ENCODE data around the gene COMMD1. TPM values are rescaled to one million over a fixed set of nuclear protein-coding genes. Genes with fewer than 3 reads are reported as not detected.

COMMD1 gene
- total RNA-seq, 5 donors from 2014 or later (not counting 1 experiment from before 2014, with no cell fraction given) = 18.2 to 23.8 (median 19.6) TPM

DNA sequence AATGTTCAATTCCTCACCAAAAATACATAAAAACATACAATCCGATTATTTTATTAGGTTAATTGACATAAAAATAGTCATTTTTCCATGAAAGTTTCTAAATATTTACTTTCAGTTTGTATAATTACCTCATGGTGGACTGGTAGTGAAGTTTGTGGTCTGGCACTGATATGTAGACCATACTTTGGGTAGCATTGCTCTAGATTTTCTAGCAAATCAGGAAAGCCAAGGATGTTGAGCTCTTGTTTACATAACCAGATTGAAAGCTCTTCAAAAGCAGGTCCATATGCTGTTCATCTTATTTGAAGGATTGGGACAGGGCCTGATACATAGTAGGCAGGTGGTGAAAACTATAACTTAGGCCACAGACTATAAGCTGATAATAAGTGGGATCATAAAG lies 61.8 kb downstream of the COMMD1 start:
- WGBS (ENCODE audit: insufficient coverage) = no CpG with 5 or more reads among the region's 1 CpG
- Mint-ChIP-seq H3K36me3 (peaks cover 8% of the 10 kb centered on the region), H3K9me3 (no peaks in the 10 kb centered on the region), H3K27me3 (no peaks in the 10 kb centered on the region), H3K27ac (no peak overlapping the region), H3K4me3 (no peak overlapping the region), H3K4me1 (peaks cover 2 to 8% (median 7%) of the 10 kb centered on the region in 3 donors)
- DNase-seq (no peak), ATAC-seq (replicated peaks in 1 of 4) (no peak)
- H3K4me3 ChIP-seq (ENCODE audit: control insufficient read depth in 1 of 2, extremely low read depth in 1 of 2, low read length in 1 of 2) = no peak overlapping the region
- H3K36me3 ChIP-seq (ENCODE audit: control insufficient read depth in 2 of 2, extremely low read depth in 1 of 2, insufficient read depth in 1 of 2, low read length in 1 of 2) = no peaks in the 10 kb centered on the region
- H3K4me1 ChIP-seq (ENCODE audit: control insufficient read depth in 1 of 2, extremely low read depth in 1 of 2, insufficient read depth in 2 of 2, low read length in 2 of 2) = no peaks in the 10 kb centered on the region
- no peak overlapping the region for H3K27ac ChIP-seq (ENCODE audit: low read length)
- CTCF ChIA-PET = interaction anchor here (0.6 to 0.7 kb wide), 2 partner anchors 12 to 490 kb away, joined by 3 to 4 read pairs; no protein-coding TSS in a partner anchor
- no peaks in the 10 kb centered on the region for H3K9me3 ChIP-seq
- POLR2A ChIA-PET = interaction anchor here (0.6 kb wide), 2 partner anchors 49 to 163 kb away, joined by 7 read pairs; no protein-coding TSS in a partner anchor
- no peaks in the 10 kb centered on the region for H3K27me3 ChIP-seq (replicated peaks in 1 of 2; ENCODE audit: control insufficient read depth in 2 of 2, extremely low read depth in 1 of 2, insufficient read depth in 2 of 2, low read length in 1 of 2)

DNA sequence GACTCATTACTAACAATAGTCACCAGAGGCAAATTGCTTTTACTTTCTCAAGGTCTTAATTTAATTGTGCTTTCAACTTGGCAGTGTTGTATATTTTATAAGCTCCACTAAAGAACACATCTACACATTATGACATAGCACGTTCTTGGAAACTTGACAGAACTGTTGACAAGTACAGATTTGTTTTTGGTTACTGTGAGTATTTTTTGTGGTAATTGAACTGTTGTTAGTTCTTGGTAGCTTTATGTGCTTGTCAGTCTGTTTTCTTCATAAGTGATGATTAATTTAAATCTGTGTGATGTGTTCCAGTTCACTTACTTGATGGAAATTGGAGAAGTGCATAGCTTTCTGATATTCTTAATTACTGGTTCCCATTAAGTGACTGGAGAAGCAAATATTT lies 63.9 kb downstream of the COMMD1 start:
- no CpG with 5 or more reads among the region's 1 CpG for WGBS (ENCODE audit: insufficient coverage)
- H3K36me3 Mint-ChIP-seq = peaks cover 3% of the 10 kb centered on the region

DNA sequence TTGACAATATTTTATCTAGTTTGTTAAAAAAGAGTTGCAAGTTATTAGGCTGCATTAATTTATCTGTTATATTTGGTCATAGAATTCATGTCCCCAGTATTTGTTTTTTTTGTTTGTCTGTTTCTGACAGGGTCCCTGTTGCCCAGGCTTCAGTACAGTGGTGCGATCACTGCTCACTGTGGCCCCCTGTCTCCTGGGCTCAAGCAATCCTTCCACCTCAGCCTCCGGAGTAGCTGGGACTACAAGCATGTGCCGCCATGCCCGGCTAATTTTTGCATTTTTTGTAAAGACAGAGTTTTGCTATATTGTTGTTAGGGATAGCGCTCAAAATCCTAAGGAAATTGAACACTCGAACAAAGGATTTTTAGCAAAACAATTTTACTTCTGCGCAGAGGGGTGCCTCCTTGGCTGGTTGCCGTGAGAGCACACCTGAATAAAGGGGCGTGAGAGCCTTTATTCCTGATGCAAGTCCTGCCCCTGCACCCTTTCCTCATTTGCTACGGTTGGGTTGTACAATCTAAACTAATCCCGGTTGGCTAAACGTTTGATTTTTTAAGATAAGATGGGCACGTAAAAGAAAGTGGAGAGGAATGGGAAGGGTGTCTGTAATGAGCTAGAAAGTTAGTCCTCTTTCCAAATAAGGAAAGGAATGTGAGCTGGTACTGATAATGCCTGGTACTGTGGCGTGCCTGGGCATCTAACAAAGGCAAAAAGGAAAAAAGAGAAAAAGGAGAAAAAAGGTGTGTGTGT lies 65.5 kb downstream of the COMMD1 start:
- ATAC-seq (replicated peaks in 1 of 4) (no peak), DNase-seq (no peak)
- Mint-ChIP-seq H3K9me3 (no peaks in the 10 kb centered on the region), H3K4me3 (no peak overlapping the region), H3K4me1 (peaks cover 5 to 7% (median 7%) of the 10 kb centered on the region in 3 donors), H3K27me3 (no peaks in the 10 kb centered on the region), H3K27ac (no peak overlapping the region), H3K36me3 (peaks cover 3% of the 10 kb centered on the region)
- H3K27ac ChIP-seq (ENCODE audit: low read length) = no peak overlapping the region
- WGBS (ENCODE audit: insufficient coverage) = 100% methylated on average over 3 of the region's 14 CpGs
- no peak overlapping the region for H3K4me3 ChIP-seq (ENCODE audit: control insufficient read depth in 1 of 2, extremely low read depth in 1 of 2, low read length in 1 of 2)
- H3K27me3 ChIP-seq (replicated peaks in 1 of 2; ENCODE audit: control insufficient read depth in 2 of 2, extremely low read depth in 1 of 2, insufficient read depth in 2 of 2, low read length in 1 of 2) = no peaks in the 10 kb centered on the region
- CTCF ChIA-PET = interaction anchor here in 1 of 2 donors (0.5 kb wide), 1 partner anchor 508 kb away, joined by 3 read pairs; no protein-coding TSS in a partner anchor
- H3K4me1 ChIP-seq (ENCODE audit: control insufficient read depth in 1 of 2, extremely low read depth in 1 of 2, insufficient read depth in 2 of 2, low read length in 2 of 2) = no peaks in the 10 kb centered on the region
- H3K9me3 ChIP-seq = no peaks in the 10 kb centered on the region
- POLR2A ChIA-PET = no interaction called here
- no peaks in the 10 kb centered on the region for H3K36me3 ChIP-seq (ENCODE audit: control insufficient read depth in 2 of 2, extremely low read depth in 1 of 2, insufficient read depth in 1 of 2, low read length in 1 of 2)

More for the DNA sequence above, 63.9 kb downstream of the COMMD1 start:
- Histone ChIP-seq H3K4me1 (ENCODE audit: control insufficient read depth in 1 of 2, extremely low read depth in 1 of 2, insufficient read depth in 2 of 2, low read length in 2 of 2) (no peaks in the 10 kb centered on the region), H3K4me3 (ENCODE audit: control insufficient read depth in 1 of 2, extremely low read depth in 1 of 2, low read length in 1 of 2) (no peak overlapping the region), H3K9me3 (no peaks in the 10 kb centered on the region), H3K27me3 (replicated peaks in 1 of 2; ENCODE audit: control insufficient read depth in 2 of 2, extremely low read depth in 1 of 2, insufficient read depth in 2 of 2, low read length in 1 of 2) (no peaks in the 10 kb centered on the region), H3K27ac (ENCODE audit: low read length) (no peak overlapping the region), H3K36me3 (ENCODE audit: control insufficient read depth in 2 of 2, extremely low read depth in 1 of 2, insufficient read depth in 1 of 2, low read length in 1 of 2) (no peaks in the 10 kb centered on the region)
- Mint-ChIP-seq H3K4me3 (no peak overlapping the region), H3K27me3 (no peaks in the 10 kb centered on the region), H3K4me1 (peaks cover 2 to 8% (median 7%) of the 10 kb centered on the region in 3 donors), H3K27ac (no peak overlapping the region), H3K9me3 (no peaks in the 10 kb centered on the region)
- no peak for ATAC-seq (replicated peaks in 1 of 4)
- POLR2A ChIA-PET = no interaction called here
- CTCF ChIA-PET = no interaction called here
- DNase-seq = no peak

DNA sequence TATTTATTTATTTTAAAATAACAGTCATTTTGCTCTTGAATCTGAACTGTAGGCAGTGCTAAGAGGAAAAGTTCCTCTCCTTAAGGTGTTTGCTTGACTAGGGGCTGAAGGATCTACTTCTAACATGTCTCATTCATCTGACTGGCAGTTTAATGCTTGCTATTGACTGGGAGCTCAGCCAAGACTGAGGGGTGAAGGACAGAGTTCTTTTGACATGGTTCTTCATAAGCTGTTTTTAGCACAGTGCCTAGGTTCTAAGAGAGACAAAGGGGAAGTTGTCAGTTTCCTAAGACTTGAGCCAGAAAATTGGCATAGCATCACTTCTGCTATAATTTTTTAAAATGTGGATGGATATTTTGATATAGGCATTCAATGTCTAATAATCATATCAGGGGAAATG lies 73.0 kb downstream of the COMMD1 start:
- Histone ChIP-seq H3K9me3 (no peaks in the 10 kb centered on the region), H3K36me3 (ENCODE audit: control insufficient read depth in 2 of 2, extremely low read depth in 1 of 2, insufficient read depth in 1 of 2, low read length in 1 of 2) (no peaks in the 10 kb centered on the region), H3K4me3 (ENCODE audit: control insufficient read depth in 1 of 2, extremely low read depth in 1 of 2, low read length in 1 of 2) (no peak overlapping the region), H3K27ac (ENCODE audit: low read length) (no peak overlapping the region), H3K27me3 (replicated peaks in 1 of 2; ENCODE audit: control insufficient read depth in 2 of 2, extremely low read depth in 1 of 2, insufficient read depth in 2 of 2, low read length in 1 of 2) (no peaks in the 10 kb centered on the region), H3K4me1 (ENCODE audit: control insufficient read depth in 1 of 2, extremely low read depth in 1 of 2, insufficient read depth in 2 of 2, low read length in 2 of 2) (no peaks in the 10 kb centered on the region)
- ATAC-seq (replicated peaks in 1 of 4) (no peak), DNase-seq (no peak)
- peaks cover 13% of the 10 kb centered on the region for H3K36me3 Mint-ChIP-seq
- no peak overlapping the region for H3K4me3 Mint-ChIP-seq
- CTCF ChIA-PET = interaction anchor here in 1 of 2 donors (1.0 kb wide), 1 partner anchor 16 kb away, joined by 3 read pairs; no protein-coding TSS in a partner anchor
- POLR2A ChIA-PET = no interaction called here
- peaks cover 3 to 9% (median 9%) of the 10 kb centered on the region in 3 donors for H3K4me1 Mint-ChIP-seq
- no peak overlapping the region for H3K27ac Mint-ChIP-seq
- H3K27me3 Mint-ChIP-seq = no peaks in the 10 kb centered on the region
- peaks cover 9 to 22% (median 14%) of the 10 kb centered on the region in 3 donors for H3K9me3 Mint-ChIP-seq

DNA sequence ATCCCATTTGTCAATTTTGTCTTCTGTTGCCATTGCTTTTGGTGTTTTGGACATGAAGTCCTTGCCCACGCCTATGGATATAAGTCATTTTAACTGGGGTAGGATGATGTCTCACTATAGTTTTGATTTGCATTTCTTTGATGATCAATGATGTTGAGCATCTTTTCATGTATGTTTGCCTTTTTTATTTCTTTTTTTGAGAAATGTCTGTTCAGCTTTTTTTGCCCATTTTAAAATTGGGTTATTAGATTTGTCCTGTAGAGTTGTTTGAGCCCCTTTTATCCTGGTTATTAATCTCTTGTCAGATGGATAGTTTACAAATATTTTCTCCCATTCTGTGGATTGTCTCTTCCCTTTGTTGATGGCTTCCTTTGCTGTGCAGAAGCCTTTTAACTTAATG lies 75.3 kb downstream of the COMMD1 start:
- ATAC-seq (replicated peaks in 1 of 4) (no peak), DNase-seq (no peak)
- WGBS (ENCODE audit: insufficient coverage) = 86% methylated on average over 1 of the region's 1 CpG
- ChIA-PET POLR2A (no interaction called here), CTCF (no interaction called here)
- no peaks in the 10 kb centered on the region for H3K36me3 ChIP-seq (ENCODE audit: control insufficient read depth in 2 of 2, extremely low read depth in 1 of 2, insufficient read depth in 1 of 2, low read length in 1 of 2)
- Mint-ChIP-seq H3K9me3 (peaks cover 9 to 22% (median 14%) of the 10 kb centered on the region in 3 donors), H3K27me3 (no peaks in the 10 kb centered on the region), H3K4me3 (no peak overlapping the region), H3K27ac (no peak overlapping the region), H3K36me3 (peaks cover 13% of the 10 kb centered on the region), H3K4me1 (peaks cover 3 to 20% (median 9%) of the 10 kb centered on the region in 3 donors)
- H3K4me1 ChIP-seq (ENCODE audit: control insufficient read depth in 1 of 2, extremely low read depth in 1 of 2, insufficient read depth in 2 of 2, low read length in 2 of 2) = no peaks in the 10 kb centered on the region
- H3K4me3 ChIP-seq (ENCODE audit: control insufficient read depth in 1 of 2, extremely low read depth in 1 of 2, low read length in 1 of 2) = no peak overlapping the region
- no peaks in the 10 kb centered on the region for H3K9me3 ChIP-seq
- H3K27ac ChIP-seq (ENCODE audit: low read length) = no peak overlapping the region
- H3K27me3 ChIP-seq (replicated peaks in 1 of 2; ENCODE audit: control insufficient read depth in 2 of 2, extremely low read depth in 1 of 2, insufficient read depth in 2 of 2, low read length in 1 of 2) = no peaks in the 10 kb centered on the region

DNA sequence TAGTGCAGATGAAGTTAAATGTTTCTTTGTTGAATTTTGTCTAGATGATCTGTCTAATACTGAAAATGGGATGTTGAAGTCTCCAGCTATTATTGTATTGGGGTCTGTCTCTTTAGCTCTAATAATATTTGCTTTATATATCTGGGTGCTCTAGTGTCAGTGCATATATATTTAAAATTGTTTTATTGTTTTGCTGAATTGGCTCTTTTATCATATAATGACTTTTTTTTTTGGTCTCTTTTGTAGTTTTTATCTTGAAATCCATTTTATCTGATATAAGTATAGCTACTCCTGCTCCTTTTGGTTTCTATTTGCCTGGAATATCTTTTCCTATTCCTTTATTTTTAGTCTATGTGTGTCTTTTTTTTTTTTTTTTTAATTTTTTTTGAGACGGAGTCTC lies 79.2 kb downstream of the COMMD1 start:
- Mint-ChIP-seq H3K27me3 (no peaks in the 10 kb centered on the region), H3K9me3 (peaks cover 9 to 22% (median 14%) of the 10 kb centered on the region in 3 donors), H3K27ac (no peak overlapping the region), H3K36me3 (peaks cover 27% of the 10 kb centered on the region), H3K4me1 (peaks cover 2 to 23% (median 6%) of the 10 kb centered on the region in 3 donors), H3K4me3 (no peak overlapping the region)
- H3K4me3 ChIP-seq (ENCODE audit: control insufficient read depth in 1 of 2, extremely low read depth in 1 of 2, low read length in 1 of 2) = no peak overlapping the region
- no peaks in the 10 kb centered on the region for H3K27me3 ChIP-seq (replicated peaks in 1 of 2; ENCODE audit: control insufficient read depth in 2 of 2, extremely low read depth in 1 of 2, insufficient read depth in 2 of 2, low read length in 1 of 2)
- CTCF ChIA-PET = interaction anchor here in 1 of 2 donors (0.7 kb wide), 1 partner anchor 248 kb away, joined by 5 read pairs; no protein-coding TSS in a partner anchor
- POLR2A ChIA-PET = interaction anchor here in 1 of 2 donors (0.6 kb wide), 1 partner anchor 26 kb away, joined by 4 read pairs; no protein-coding TSS in a partner anchor
- H3K9me3 ChIP-seq = no peaks in the 10 kb centered on the region
- H3K27ac ChIP-seq (ENCODE audit: low read length) = no peak overlapping the region
- no peak for ATAC-seq (replicated peaks in 1 of 4)
- no CpG with 5 or more reads among the region's 1 CpG for WGBS (ENCODE audit: insufficient coverage)
- no peaks in the 10 kb centered on the region for H3K4me1 ChIP-seq (ENCODE audit: control insufficient read depth in 1 of 2, extremely low read depth in 1 of 2, insufficient read depth in 2 of 2, low read length in 2 of 2)
- no peak for DNase-seq
- H3K36me3 ChIP-seq (ENCODE audit: control insufficient read depth in 2 of 2, extremely low read depth in 1 of 2, insufficient read depth in 1 of 2, low read length in 1 of 2) = no peaks in the 10 kb centered on the region

All from T-cell (primary cell).